DOHH2 (cell line): Measurements from ENCODE around the gene KCTD16.

Experiments used
- H3F3A ChIP-seq: fragments of 200-600 bp; sonication (generic), shearing (Covaris generic); 2 replicates; pipeline ENCODE4 v1.6.0; 2016; ENCODE audit warnings: antibody characterized with exemption, mild to moderate bottlenecking; ENCODE audit not compliant: control insufficient read depth, insufficient read depth
- H3K27ac ChIP-seq: fragments of 200-600 bp; sonication (generic); 2 replicates; pipeline ENCODE4 v1.5.1; 2014; ENCODE audit warnings: low read depth, mild to moderate bottlenecking, low read length, moderate library complexity
- H3K27me3 ChIP-seq: fragments of 200-600 bp; sonication (generic); 2 replicates; pipeline ENCODE4 v1.6.1; 2014; ENCODE audit warnings: mild to moderate bottlenecking, low read length, mixed read lengths; ENCODE audit not compliant: control insufficient read depth
- H3K36me3 ChIP-seq: fragments of 200-600 bp; sonication (generic); 2 replicates; pipeline ENCODE4 v1.6.1; 2014; ENCODE audit warnings: mild to moderate bottlenecking, low read length, moderate library complexity, mixed read lengths; ENCODE audit not compliant: control insufficient read depth
- H3K4me1 ChIP-seq: fragments of 200-600 bp; sonication (generic); 2 replicates; pipeline ENCODE4 v1.6.1; 2014; ENCODE audit warnings: mild to moderate bottlenecking, low read length, mixed read lengths; ENCODE audit not compliant: control insufficient read depth
- H3K4me2 ChIP-seq: fragments of 200-600 bp; sonication (generic); 2 replicates; pipeline ENCODE4 v1.6.0; 2014; ENCODE audit warnings: mild to moderate bottlenecking, low read length, moderate library complexity
- H3K4me3 ChIP-seq: fragments of 200-600 bp; sonication (generic); 2 replicates; pipeline ENCODE4 v1.5.1; 2014; ENCODE audit warnings: mild to moderate bottlenecking, low read length, mixed read lengths
- H3K79me2 ChIP-seq: fragments of 200-600 bp; sonication (generic); 2 replicates; pipeline ENCODE4 v1.6.1; 2014; ENCODE audit warnings: mild to moderate bottlenecking, low read length, mixed read lengths; ENCODE audit not compliant: control insufficient read depth
- H3K9me2 ChIP-seq: fragments of 200-600 bp; sonication (generic); replicated peaks from 2 replicates; pipeline ENCODE4 v1.6.1; 2014; ENCODE audit warnings: mild to moderate bottlenecking, low read length, mixed read lengths; ENCODE audit not compliant: control insufficient read depth
- H3K9me3 ChIP-seq: fragments of 200-600 bp; sonication (generic); 2 replicates; pipeline ENCODE4 v1.6.1; 2014; ENCODE audit warnings: antibody characterized with exemption, low read length, mixed read lengths; ENCODE audit not compliant: control insufficient read depth, insufficient read depth
- H4K20me1 ChIP-seq: fragments of 200-600 bp; sonication (generic); 2 replicates; pipeline ENCODE4 v1.6.0; 2014; ENCODE audit warnings: low read depth, mild to moderate bottlenecking, antibody characterized with exemption, low read length, moderate library complexity; ENCODE audit not compliant: control insufficient read depth, insufficient read depth
- CTCF ChIP-seq: fragments of 200-600 bp; sonication (generic); IDR thresholded peaks from one replicate; pipeline ENCODE4 v1.5.1; 2014; ENCODE audit warnings: antibody characterized with exemption, mild to moderate bottlenecking, low read depth, low read length; ENCODE audit not compliant: poor library complexity, severe bottlenecking
- EZH2phosphoT487 ChIP-seq: fragments of 200-600 bp; sonication (generic); IDR thresholded peaks from 2 replicates; pipeline ENCODE4 v1.6.1; 2017; ENCODE audit warnings: borderline replicate concordance, mild to moderate bottlenecking, antibody characterized with exemption, low read length, moderate library complexity, mixed read lengths

KCTD16 gene

GRCh38 chr5:144170276-144171024 is at the start of gene KCTD16, which contains the start of gene YIPF5:
Gene KCTD16, plus strand, starts transcription at chr5:144170873.
Gene YIPF5, minus strand, starts transcription at chr5:144170659. Its CDS starts 704 bp downstream, at chr5:144169955.
- H4K20me1 ChIP-seq, result no peaks in the 10 kb centered on the region
- peak within 1 kb of the TSS; percentile 11; the same call in 1 of the 2 replicates for H3K27ac ChIP-seq
- H3K36me3 ChIP-seq, result peaks cover 28% of the 10 kb centered on the region
- H3K9me3 ChIP-seq, result no peaks in the 10 kb centered on the region
- TF ChIP-seq EZH2phosphoT487 (no peak), CTCF (no peak)
- H3K79me2 ChIP-seq, result peaks cover 37% of the 10 kb centered on the region
- H3K4me1 ChIP-seq, result peaks cover 24% of the 10 kb centered on the region
- peak within 1 kb of the TSS; percentile 98 for H3K4me3 ChIP-seq
- peak within 1 kb of the TSS; percentile 79 for H3K4me2 ChIP-seq
- no peaks in the 10 kb centered on the region for H3K9me2 ChIP-seq
- H3K27me3 ChIP-seq, result no peaks in the 10 kb centered on the region
- no peaks in the 10 kb centered on the region for H3F3A ChIP-seq

DNA sequence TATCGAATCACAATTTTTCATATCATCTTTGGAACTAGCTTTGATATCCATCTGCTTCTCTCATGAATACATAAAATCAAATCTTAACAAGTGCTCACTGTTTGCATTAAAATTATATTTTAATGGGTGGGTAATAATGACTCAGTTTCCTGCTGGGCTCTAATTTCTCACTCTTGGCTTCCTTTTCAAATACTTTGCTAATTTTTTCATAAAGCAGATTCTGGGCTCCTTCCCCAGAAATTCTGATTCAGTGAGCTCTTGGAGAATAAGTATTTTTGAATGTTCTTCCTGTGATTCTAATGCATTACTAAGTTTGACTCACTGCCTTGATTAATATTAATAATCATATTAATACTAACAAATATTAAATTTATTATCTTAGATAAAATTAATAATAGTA is 49.1 kb upstream of the KCTD16 start:
- no peaks in the 10 kb centered on the region for H3K9me2 ChIP-seq
- no peaks in the 10 kb centered on the region for H3K4me1 ChIP-seq
- H3K4me3 ChIP-seq, result no peak overlapping the region
- TF ChIP-seq CTCF (no peak), EZH2phosphoT487 (no peak)
- H3F3A ChIP-seq, result no peaks in the 10 kb centered on the region
- no peak overlapping the region for H3K27ac ChIP-seq
- no peaks in the 10 kb centered on the region for H4K20me1 ChIP-seq
- no peaks in the 10 kb centered on the region for H3K9me3 ChIP-seq
- no peaks in the 10 kb centered on the region for H3K36me3 ChIP-seq
- no peaks in the 10 kb centered on the region for H3K27me3 ChIP-seq
- H3K79me2 ChIP-seq, result no peaks in the 10 kb centered on the region
- no peak overlapping the region for H3K4me2 ChIP-seq

DNA sequence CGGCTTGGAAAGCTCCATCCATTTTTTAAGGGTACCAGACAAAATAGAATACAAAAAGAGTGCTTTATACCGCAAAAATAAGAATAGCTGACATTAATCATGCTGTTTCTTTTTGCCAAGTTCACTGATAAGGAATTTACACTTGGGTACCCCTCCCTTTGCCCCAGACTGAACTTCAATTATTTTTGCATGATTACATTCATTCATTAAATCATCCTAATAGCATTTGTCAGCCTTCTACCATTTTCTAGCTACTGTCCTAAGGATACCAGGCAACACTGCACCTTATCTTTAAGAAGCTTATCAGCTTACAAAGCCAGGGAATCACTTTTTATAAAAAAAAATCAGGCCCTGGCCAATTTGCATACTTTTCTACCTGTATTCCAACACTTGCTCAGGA is 48.6 kb upstream of the KCTD16 start:
- H3K79me2 ChIP-seq, result no peaks in the 10 kb centered on the region
- H3K36me3 ChIP-seq, result no peaks in the 10 kb centered on the region
- no peak overlapping the region for H3K4me3 ChIP-seq
- no peaks in the 10 kb centered on the region for H3K9me3 ChIP-seq
- TF ChIP-seq CTCF (no peak), EZH2phosphoT487 (no peak)
- no peaks in the 10 kb centered on the region for H4K20me1 ChIP-seq
- H3K27me3 ChIP-seq, result no peaks in the 10 kb centered on the region
- no peaks in the 10 kb centered on the region for H3K4me1 ChIP-seq
- H3F3A ChIP-seq, result no peaks in the 10 kb centered on the region
- H3K4me2 ChIP-seq, result no peak overlapping the region
- H3K27ac ChIP-seq, result no peak overlapping the region
- no peaks in the 10 kb centered on the region for H3K9me2 ChIP-seq
